Neuronal stem cell (in vitro differentiated cells): ENCODE measurements around the gene FLYWCH1. TPM values are rescaled to one million over a fixed set of nuclear protein-coding genes. Genes with fewer than 3 reads are reported as not detected.

Source experiments
- DNase-seq: peaks from one replicate; pipeline ENCODE4 v3.0.0-alpha.2; 2013; ENCODE audit warnings: low spot score
- H2AFZ ChIP-seq: one replicate; pipeline ENCODE4 v1.6.1; 2013; ENCODE audit warnings: mild to moderate bottlenecking, low read length, inconsistent platforms
- H2AK5ac ChIP-seq: 2 replicates; pipeline ENCODE4 v1.6.1; 2013; ENCODE audit warnings: low read depth, mild to moderate bottlenecking, inconsistent platforms, low read length, moderate library complexity, mixed read lengths
- H2BK120ac ChIP-seq: 2 replicates; pipeline ENCODE4 v1.6.1; 2013; ENCODE audit warnings: low read depth, mild to moderate bottlenecking, inconsistent platforms, low read length, moderate library complexity, mixed read lengths
- H2BK12ac ChIP-seq: one replicate; pipeline ENCODE4 v1.6.1; 2013; ENCODE audit warnings: low read length, inconsistent platforms
- H2BK15ac ChIP-seq: 2 replicates; pipeline ENCODE4 v1.6.1; 2013; ENCODE audit warnings: mild to moderate bottlenecking, low read length, inconsistent platforms, mixed read lengths
- H2BK5ac ChIP-seq: one replicate; pipeline ENCODE4 v1.6.1; 2013; ENCODE audit warnings: inconsistent platforms, mild to moderate bottlenecking, low read length, moderate library complexity
- H3K14ac ChIP-seq: one replicate; pipeline ENCODE4 v1.6.1; 2013; ENCODE audit warnings: low read length, inconsistent platforms
- H3K18ac ChIP-seq: 2 replicates; pipeline ENCODE4 v1.6.1; 2013; ENCODE audit warnings: low read length, inconsistent platforms
- H3K23ac ChIP-seq: 2 replicates; pipeline ENCODE4 v1.6.1; 2013; ENCODE audit warnings: low read depth, mild to moderate bottlenecking, mixed read lengths, low read length, inconsistent platforms; ENCODE audit not compliant: poor library complexity
- H3K27ac ChIP-seq: replicated peaks from 3 replicates; pipeline ENCODE4 v1.5.1; 2013; ENCODE audit warnings: low read length, inconsistent platforms
- H3K27me3 ChIP-seq, 3 experiments: 2 replicates each; pipeline ENCODE4 v1.6.1; 2013; ENCODE audit warnings: low read length in 3 of 3, mild to moderate bottlenecking in 2 of 3, inconsistent platforms in 1 of 3, low read depth in 1 of 3, mixed read lengths in 1 of 3, moderate library complexity in 1 of 3; ENCODE audit not compliant: control insufficient read depth in 3 of 3, insufficient read depth in 3 of 3
- H3K36me3 ChIP-seq, 2 donors: replicated peaks in 1 of 2; 2 replicates each; pipeline ENCODE4 v1.6.1; 2013; ENCODE audit warnings: low read length in 2 of 2; ENCODE audit not compliant: control insufficient read depth in 2 of 2, insufficient read depth in 2 of 2
- H3K4ac ChIP-seq: 2 replicates; pipeline ENCODE4 v1.6.1; 2013; ENCODE audit warnings: inconsistent platforms, mild to moderate bottlenecking, low read length, moderate library complexity
- H3K4me1 ChIP-seq, 2 donors: 1 replicate in 1 of 2; 2 replicates in 1 of 2; pipeline ENCODE4 v1.6.1; 2013; ENCODE audit warnings: low read length in 2 of 2, low read depth in 1 of 2; ENCODE audit not compliant: control insufficient read depth in 2 of 2, insufficient read depth in 1 of 2
- H3K4me2 ChIP-seq: one replicate; pipeline ENCODE4 v1.6.1; 2013; ENCODE audit warnings: mild to moderate bottlenecking, low read length, inconsistent platforms; ENCODE audit not compliant: insufficient read depth, poor library complexity, severe bottlenecking
- H3K4me3 ChIP-seq, 2 donors: 2 replicates each; pipeline ENCODE4 v1.5.1; 2013; ENCODE audit warnings: low read length in 2 of 2, mild to moderate bottlenecking in 2 of 2, inconsistent platforms in 1 of 2, moderate library complexity in 1 of 2
- H3K79me1 ChIP-seq: one replicate; pipeline ENCODE4 v1.6.1; 2013; ENCODE audit warnings: low read depth, mild to moderate bottlenecking, inconsistent platforms, low read length, moderate library complexity
- H3K9ac ChIP-seq: one replicate; pipeline ENCODE4 v1.6.1; 2013; ENCODE audit warnings: mild to moderate bottlenecking, low read depth, low read length, inconsistent platforms; ENCODE audit not compliant: poor library complexity
- H3K9me3 ChIP-seq, 2 donors: replicated peaks in 1 of 2; 2 replicates each; pipeline versions ENCODE3 to v1.6.1; 2013; ENCODE audit warnings: low read length in 2 of 2, mild to moderate bottlenecking in 2 of 2, inconsistent platforms in 1 of 2, low read depth in 1 of 2, mixed read lengths in 1 of 2, moderate library complexity in 1 of 2; ENCODE audit not compliant: control insufficient read depth in 2 of 2, insufficient read depth in 1 of 2
- H4K8ac ChIP-seq: one replicate; pipeline ENCODE4 v1.6.1; 2013; ENCODE audit warnings: low read depth, mild to moderate bottlenecking, inconsistent platforms, low read length, moderate library complexity
- H4K91ac ChIP-seq: one replicate; pipeline ENCODE4 v1.6.1; 2013; ENCODE audit warnings: low read length, low read depth, mild to moderate bottlenecking, inconsistent platforms; ENCODE audit not compliant: poor library complexity
- WGBS, 2 donors: extraction: QIAGEN DNeasy Blood & Tissue Kit; methylation state at CpG; one replicate each; pipeline ENCODE4 v1.1.7; 2013; ENCODE audit warnings: missing lambda C conversion rate in 2 of 2, mixed read lengths in 1 of 2; ENCODE audit not compliant: insufficient read length in 2 of 2, insufficient replicate concordance in 1 of 2; ENCODE audit errors: extremely low coverage in 2 of 2; 5-methylcytosine and 5-hydroxymethylcytosine counted together
- polyA plus RNA-seq, 2 experiments: library from polyadenylated mRNA; stranded (reverse); fragments of 200-250 nt; gene quantifications; one replicate each; pipeline ENCODE4 v1.2.3, GENCODE V29; 2013

FLYWCH1 gene, protein sequence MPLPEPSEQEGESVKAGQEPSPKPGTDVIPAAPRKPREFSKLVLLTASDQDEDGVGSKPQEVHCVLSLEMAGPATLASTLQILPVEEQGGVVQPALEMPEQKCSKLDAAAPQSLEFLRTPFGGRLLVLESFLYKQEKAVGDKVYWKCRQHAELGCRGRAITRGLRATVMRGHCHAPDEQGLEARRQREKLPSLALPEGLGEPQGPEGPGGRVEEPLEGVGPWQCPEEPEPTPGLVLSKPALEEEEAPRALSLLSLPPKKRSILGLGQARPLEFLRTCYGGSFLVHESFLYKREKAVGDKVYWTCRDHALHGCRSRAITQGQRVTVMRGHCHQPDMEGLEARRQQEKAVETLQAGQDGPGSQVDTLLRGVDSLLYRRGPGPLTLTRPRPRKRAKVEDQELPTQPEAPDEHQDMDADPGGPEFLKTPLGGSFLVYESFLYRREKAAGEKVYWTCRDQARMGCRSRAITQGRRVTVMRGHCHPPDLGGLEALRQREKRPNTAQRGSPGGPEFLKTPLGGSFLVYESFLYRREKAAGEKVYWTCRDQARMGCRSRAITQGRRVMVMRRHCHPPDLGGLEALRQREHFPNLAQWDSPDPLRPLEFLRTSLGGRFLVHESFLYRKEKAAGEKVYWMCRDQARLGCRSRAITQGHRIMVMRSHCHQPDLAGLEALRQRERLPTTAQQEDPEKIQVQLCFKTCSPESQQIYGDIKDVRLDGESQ
- 8.3 TPM for polyA plus RNA-seq (2013, experiment 1 of 2)
- 8.3 TPM for polyA plus RNA-seq (2013, experiment 2 of 2)

DNA sequence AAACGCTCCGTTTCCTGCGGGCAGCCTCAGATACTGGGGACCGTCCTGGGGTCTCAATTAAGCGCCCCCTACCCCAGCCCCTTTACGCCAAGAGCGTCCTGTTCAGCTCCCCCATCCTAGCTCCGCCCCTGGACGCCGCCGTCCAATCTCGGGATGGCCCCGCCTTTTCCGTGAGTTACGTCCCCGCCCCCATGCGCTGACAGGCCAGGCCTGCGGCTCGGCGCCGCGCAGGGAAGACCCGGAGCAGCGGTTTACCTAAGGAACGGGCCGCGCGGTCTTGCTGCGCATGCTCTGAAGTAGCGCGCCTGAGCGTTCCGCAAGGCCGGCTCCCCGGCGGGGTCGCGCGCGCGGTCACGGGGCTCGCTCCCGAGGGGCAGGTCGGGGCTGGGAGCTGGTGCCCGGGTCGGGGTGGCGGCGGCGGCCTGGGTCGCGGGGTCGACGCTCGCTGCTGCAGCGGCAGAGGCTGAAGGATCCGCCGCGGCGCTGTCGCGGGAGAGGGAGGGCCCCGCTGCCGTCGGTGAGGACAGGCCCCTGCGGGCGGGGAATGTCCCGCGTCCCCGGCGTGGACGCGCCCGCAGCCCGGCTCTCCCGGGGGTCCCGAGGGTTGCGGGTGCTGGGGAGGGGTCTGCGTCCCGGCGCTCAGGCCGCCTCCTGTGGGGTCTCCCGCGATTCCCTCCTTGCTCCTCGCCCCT, at the start of gene FLYWCH1:
TSS of gene FLYWCH1 (plus strand) at position 294 of the 692 bp plus-strand sequence. CDS start 17,755 bp downstream, outside the sequence.
- Histone ChIP-seq H2BK120ac (no peak within 1 kb of the TSS), H3K4me3 (peak within 1 kb of the TSS; percentile 72 to 92), H3K4me2 (peak within 1 kb of the TSS; percentile 84), H2BK5ac (no peak within 1 kb of the TSS), H2AK5ac (no peak within 1 kb of the TSS), H4K8ac (no peak within 1 kb of the TSS), H2BK12ac (no peak within 1 kb of the TSS), H3K23ac (peak within 1 kb of the TSS; percentile 89), H3K27ac (no peak within 1 kb of the TSS), H3K14ac (peak within 1 kb of the TSS; percentile 56), H3K79me1 (peaks cover 2% of the 10 kb centered on the region), H3K4ac (no peak within 1 kb of the TSS), H2AFZ (peak within 1 kb of the TSS; percentile 95), H3K4me1 (peaks cover 5 to 7% of the 10 kb centered on the region in 2 donors), H3K18ac (peak within 1 kb of the TSS; percentile 91), H3K9me3 (peaks cover 0 to 2% of the 10 kb centered on the region in 2 donors), H3K36me3 (peaks cover 0 to 19% of the 10 kb centered on the region in 2 donors), H3K9ac (peak within 1 kb of the TSS; percentile 88), H3K27me3 (peaks cover 0 to 14% (median 2%) of the 10 kb centered on the region in 3 experiments), H4K91ac (no peak within 1 kb of the TSS), H2BK15ac (peak within 1 kb of the TSS; percentile 26)
- peak; percentile 98 for DNase-seq
- no CpG with 5 or more reads among the region's 85 CpGs for WGBS, 2 donors

GRCh38 chr16:2865651-2866050, 46.1 kb upstream of the FLYWCH1 start:
- no peaks in the 10 kb centered on the region for H3K36me3 ChIP-seq
- H2AFZ ChIP-seq, result no peak overlapping the region
- H2BK12ac ChIP-seq, result no peak overlapping the region
- peaks cover 0 to 3% of the 10 kb centered on the region in 2 donors for H3K4me1 ChIP-seq
- no peak overlapping the region for H3K4ac ChIP-seq
- no peak overlapping the region for H4K8ac ChIP-seq
- H3K4me2 ChIP-seq, result no peak overlapping the region
- H3K14ac ChIP-seq, result no peak overlapping the region
- H3K18ac ChIP-seq, result no peak overlapping the region
- peak overlapping the region; percentile 28 for H2AK5ac ChIP-seq
- no peaks in the 10 kb centered on the region for H3K79me1 ChIP-seq
- no peak overlapping the region for H4K91ac ChIP-seq
- peaks cover 3 to 21% (median 15%) of the 10 kb centered on the region in 3 experiments for H3K27me3 ChIP-seq
- no CpG with 5 or more reads among the region's 4 CpGs for WGBS, 2 donors
- no peak overlapping the region for H3K27ac ChIP-seq
- no peak overlapping the region for H3K9ac ChIP-seq
- no peak overlapping the region for H3K4me3 ChIP-seq
- no peak overlapping the region for H2BK15ac ChIP-seq
- no peak overlapping the region for H2BK120ac ChIP-seq
- no peak overlapping the region for H3K23ac ChIP-seq
- no peak overlapping the region for H2BK5ac ChIP-seq
- no peak for DNase-seq
- peaks cover 0 to 2% of the 10 kb centered on the region in 2 donors for H3K9me3 ChIP-seq

DNA sequence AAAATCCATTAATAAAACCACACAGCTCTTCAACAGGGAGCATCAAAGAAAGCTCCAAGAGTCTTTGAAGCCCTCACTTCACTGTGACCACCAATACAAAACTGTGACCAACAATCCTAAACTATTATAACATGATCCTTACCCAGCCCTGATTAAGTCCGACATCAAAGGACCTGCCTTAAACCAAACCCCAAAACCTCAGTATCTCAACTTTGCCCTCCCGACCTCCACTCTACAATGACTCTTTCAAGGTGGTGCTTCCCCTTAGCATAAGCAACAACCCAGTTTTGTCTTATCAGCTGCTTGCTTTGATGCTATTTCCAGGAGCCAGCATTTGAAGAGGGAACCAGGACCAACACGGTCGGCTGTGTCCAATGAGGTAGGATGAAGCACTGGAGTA, 45.3 kb upstream of the FLYWCH1 start:
- Histone ChIP-seq H2BK15ac (no peak overlapping the region), H2BK12ac (no peak overlapping the region), H3K27me3 (peaks cover 3 to 21% (median 21%) of the 10 kb centered on the region in 3 experiments), H2BK5ac (no peak overlapping the region), H3K9me3 (peaks cover 0 to 2% of the 10 kb centered on the region in 2 donors), H3K36me3 (no peaks in the 10 kb centered on the region), H2AK5ac (no peak overlapping the region), H4K8ac (no peak overlapping the region), H3K4ac (no peak overlapping the region), H3K27ac (no peak overlapping the region), H2BK120ac (no peak overlapping the region), H3K18ac (no peak overlapping the region), H3K23ac (no peak overlapping the region), H2AFZ (no peak overlapping the region), H3K14ac (no peak overlapping the region), H3K79me1 (no peaks in the 10 kb centered on the region), H3K4me3 (no peak overlapping the region), H4K91ac (no peak overlapping the region), H3K4me2 (no peak overlapping the region), H3K9ac (no peak overlapping the region), H3K4me1 (peaks cover 0 to 3% of the 10 kb centered on the region in 2 donors)
- DNase-seq, result no peak
- WGBS, 2 donors, result no CpG with 5 or more reads among the region's 4 CpGs
